GM19351 (cell line): ENCODE measurements around the gene DEPP1.

ENCODE experiments used
- ATAC-seq: cut with Tn5 transposase; IDR thresholded peaks from one replicate; pipeline ENCODE4 v1.9.1; 2021; ENCODE audit warnings: mild to moderate bottlenecking, moderate library complexity; ENCODE audit not compliant: unreplicated experiment

The DEPP1 gene

GRCh38 chr10:44968091-44968490 is 10.5 kb downstream of the DEPP1 start:
- no peak for ATAC-seq

GRCh38 chr10:44967616-44968015 is 11.0 kb downstream of the DEPP1 start:
- ATAC-seq = no peak

GRCh38 chr10:44966816-44967509 is 11.6 kb downstream of the DEPP1 start:
- no peak for ATAC-seq

GRCh38 chr10:44966129-44966815 is 12.3 kb downstream of the DEPP1 start:
- ATAC-seq = peak; percentile 27

GRCh38 chr10:44965651-44966097 is 12.9 kb downstream of the DEPP1 start:
- peak; percentile 39 for ATAC-seq

GRCh38 chr10:44965104-44965503 is 13.5 kb downstream of the DEPP1 start:
- no peak for ATAC-seq

- no peak for ATAC-seq
Measured at GRCh38 chr10:44963772-44964633, 14.6 kb downstream of the DEPP1 start.

- no peak for ATAC-seq
Measured at GRCh38 chr10:44962870-44963738, 15.5 kb downstream of the DEPP1 start.

GRCh38 chr10:44961931-44962750 is 16.5 kb downstream of the DEPP1 start:
- no peak for ATAC-seq

- no peak for ATAC-seq
Measured at GRCh38 chr10:44961230-44961571, 17.4 kb downstream of the DEPP1 start.

- ATAC-seq = no peak
Measured at GRCh38 chr10:44960482-44961229, 18.0 kb downstream of the DEPP1 start.

- ATAC-seq = no peak
Measured at GRCh38 chr10:44960088-44960460, 18.5 kb downstream of the DEPP1 start.

GRCh38 chr10:44959247-44960087 is 19.1 kb downstream of the DEPP1 start, which contains the start of gene RASSF4:
Gene RASSF4, plus strand, starts transcription at chr10:44959802. Its CDS starts 10,401 bp downstream, at chr10:44970203.
- peak; percentile 94 for ATAC-seq

GRCh38 chr10:44958898-44959246 is 19.7 kb downstream of the DEPP1 start:
- no peak for ATAC-seq

- ATAC-seq = no peak
Measured at GRCh38 chr10:44958196-44958897, 20.3 kb downstream of the DEPP1 start.

GRCh38 chr10:44956717-44957706 is 21.6 kb downstream of the DEPP1 start:
- no peak for ATAC-seq
